Ovary (tissue), 9 donors: Measurements from ENCODE around the gene BDH2. TPM values are rescaled to one million over a fixed set of nuclear protein-coding genes. Genes with fewer than 3 reads are reported as not detected.

Source experiments
- DNase-seq, 5 donors: peaks; one replicate each; pipeline ENCODE4 v3.0.0-alpha.2; 2019 to 2020
- H3K27ac ChIP-seq, 2 donors: fragments of 200-600 bp; one replicate each; pipeline versions ENCODE4 v1.5.1 to v1.8.0; 2019 to 2022
- H3K27me3 ChIP-seq: fragments of 200-600 bp; one replicate; pipeline ENCODE4 v1.8.0; 2022
- H3K36me3 ChIP-seq: fragments of 200-600 bp; sonication (generic); one replicate; pipeline ENCODE4 v1.5.1; 2019
- H3K4me1 ChIP-seq: one replicate; pipeline ENCODE4 v1.8.1; 2013; ENCODE audit warnings: mild to moderate bottlenecking, moderate library complexity; ENCODE audit not compliant: insufficient read depth
- H3K4me3 ChIP-seq: fragments of 200-600 bp; sonication (generic); one replicate; pipeline ENCODE4 v1.5.1; 2017
- H3K9me3 ChIP-seq, 2 donors: fragments of 200-600 bp in 1 of 2; sonication (generic) in 1 of 2; one replicate each; pipeline versions ENCODE4 v1.5.1 to v1.8.1; 2013 to 2019; ENCODE audit warnings: mild to moderate bottlenecking in 1 of 2, moderate library complexity in 1 of 2
- CTCF ChIP-seq, 3 donors: fragments of 450-650 bp in 2 of 3; fragments of 200-600 bp in 1 of 3; IDR thresholded peaks; one replicate each; pipeline versions ENCODE4 v1.5.1 to v1.8.0; 2016 to 2022; ENCODE audit warnings: antibody characterized with exemption in 3 of 3, mild to moderate bottlenecking in 1 of 3
- EP300 ChIP-seq: sonication (generic); formaldehyde crosslinking; IDR thresholded peaks from one replicate; pipeline ENCODE4 v1.6.1; 2017; ENCODE audit warnings: antibody characterized with exemption
- POLR2A ChIP-seq: fragments of 450-650 bp; IDR thresholded peaks from one replicate; pipeline ENCODE4 v1.6.1; 2017; ENCODE audit warnings: antibody characterized with exemption, mild to moderate bottlenecking, moderate library complexity
- WGBS, 3 donors: extraction: QIAGEN DNeasy Blood & Tissue Kit in 1 of 3; methylation state at CpG; one replicate each; pipeline versions ENCODE4 v1.1.5 to v1.1.7; 2013 to 2017; 5-methylcytosine and 5-hydroxymethylcytosine counted together
- intact Hi-C, 4 donors: fragments of 100-400 bp; cut with DNase I; formaldehyde crosslinking; loops; one replicate each; pipeline versions ENCODE4 v1.11.0 to v1.15.1; 2022 to 2023
- polyA plus RNA-seq, 2 donors: library from polyadenylated mRNA; stranded (reverse); fragments of 200-250 nt in 1 of 2; fragments of 350-450 nt in 1 of 2; fragmentation: Illumina TruSeq in 1 of 2; extraction: RNeasy Lipid Tissue Mini Kit (QIAGEN cat#74804) in 1 of 2; gene quantifications; one replicate each; pipeline ENCODE4 v1.2.3, GENCODE V29; 2013 to 2014
- total RNA-seq, 7 donors: library from RNA; depleted of rRNA in 2 of 7; stranded (reverse); fragments of >200 nt in 2 of 7; fragmentation: NEBNext Ultra II Directional in 3 of 7; extraction: Animal tissue kit (Norgen Biotek cat#: 25700) in 3 of 7; gene quantifications; one replicate each; pipeline versions ENCODE4 v1.1.0 to v1.2.4, GENCODE V29; 2016 to 2023
- donor health status: DM: no; HTN: no; CAD: no; lungs with moderate emphysema.
- donor health status: DM: no; HTN: no; CAD: no.
- donor health status: Bipolar disorder and iron deficiency.
- donor health status: DM: yes; HTN: yes; CAD: no.
- donor health status: DM: no; HTN: no; CAD: no.
- donor health status: DM: yes; HTN: yes; CAD: no.

Gene BDH2
- total and polyA plus RNA-seq, 9 donors, result 42.2 to 92.6 (median 77.0) TPM

DNA sequence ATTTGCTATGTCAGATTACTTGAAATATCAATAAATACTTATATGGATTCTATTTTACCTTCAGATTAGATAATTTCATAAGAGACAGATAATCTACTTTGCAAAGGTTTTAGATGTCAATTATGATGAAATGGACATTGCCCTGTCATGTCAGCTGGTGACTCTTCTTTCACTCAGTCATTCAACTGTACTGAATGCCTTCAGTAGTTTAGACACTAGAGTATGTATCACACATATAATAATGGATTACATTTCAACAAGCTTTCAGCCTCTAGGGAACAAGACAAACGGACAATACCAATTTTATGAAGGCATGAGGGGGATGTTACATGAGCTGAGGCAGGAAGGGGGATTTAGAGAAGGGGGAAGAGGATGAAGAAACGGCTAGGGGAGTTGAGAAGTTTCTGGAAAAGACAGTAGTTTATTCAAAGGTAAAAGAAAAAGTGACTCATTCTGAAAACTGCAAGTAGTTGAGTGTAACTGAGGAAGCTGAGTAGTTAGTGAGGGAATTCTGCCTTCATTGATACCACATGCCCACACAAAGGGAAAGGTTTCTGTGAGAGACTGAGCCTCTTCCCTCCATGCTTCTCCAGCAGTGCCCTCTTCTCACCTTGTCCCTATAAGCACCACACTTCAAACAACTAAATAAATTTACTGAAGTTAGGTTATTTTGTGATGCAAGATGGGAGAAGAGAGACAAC, 48.7 kb downstream of the BDH2 start:
- Histone ChIP-seq H3K27ac (no peak overlapping the region), H3K9me3 (no peaks in the 10 kb centered on the region), H3K36me3 (no peaks in the 10 kb centered on the region), H3K4me3 (no peak overlapping the region), H3K27me3 (no peaks in the 10 kb centered on the region), H3K4me1 (no peaks in the 10 kb centered on the region)
- no peak for DNase-seq
- TF ChIP-seq POLR2A, result no peak
- TF ChIP-seq EP300, result no peak
- no peak for TF ChIP-seq CTCF (IDR thresholded peaks at IDR 0.05)
- intact Hi-C loops, result no loop called here
- 54 to 60% (median 57%) methylated on average over 2 of the region's 2 CpGs for WGBS, 3 donors

GRCh38 chr4:103046416-103047290, 53.0 kb downstream of the BDH2 start:
- 50 to 61% (median 55%) methylated on average over 5 of the region's 5 CpGs for WGBS, 3 donors

GRCh38 chr4:103044183-103044582, 55.5 kb downstream of the BDH2 start:
- DNase-seq, result no peak
- WGBS, 3 donors, result 87 to 97% (median 90%) methylated on average over 2 of the region's 2 CpGs
- no peak overlapping the region for H3K4me3 ChIP-seq
- intact Hi-C loops, result no loop called here
- no peaks in the 10 kb centered on the region for H3K4me1 ChIP-seq
- no peaks in the 10 kb centered on the region for H3K27me3 ChIP-seq
- no peak for TF ChIP-seq CTCF (IDR thresholded peaks at IDR 0.05)
- no peak for TF ChIP-seq EP300
- TF ChIP-seq POLR2A, result no peak
- no peaks in the 10 kb centered on the region for H3K9me3 ChIP-seq
- H3K27ac ChIP-seq, result no peak overlapping the region
- no peaks in the 10 kb centered on the region for H3K36me3 ChIP-seq

More at GRCh38 chr4:103046416-103047290, 53.0 kb downstream of the BDH2 start:
- Histone ChIP-seq H3K4me1 (no peaks in the 10 kb centered on the region), H3K9me3 (no peaks in the 10 kb centered on the region), H3K36me3 (no peaks in the 10 kb centered on the region), H3K4me3 (no peak overlapping the region), H3K27ac (no peak overlapping the region), H3K27me3 (no peaks in the 10 kb centered on the region)
- intact Hi-C loops, result no loop called here
- DNase-seq, result peak in 1 of 5 donors; percentile 24
- TF ChIP-seq CTCF (IDR thresholded peaks at IDR 0.05) (peak in 2 of 3 donors; percentile 23 to 24), EP300 (no peak), POLR2A (no peak)

DNA sequence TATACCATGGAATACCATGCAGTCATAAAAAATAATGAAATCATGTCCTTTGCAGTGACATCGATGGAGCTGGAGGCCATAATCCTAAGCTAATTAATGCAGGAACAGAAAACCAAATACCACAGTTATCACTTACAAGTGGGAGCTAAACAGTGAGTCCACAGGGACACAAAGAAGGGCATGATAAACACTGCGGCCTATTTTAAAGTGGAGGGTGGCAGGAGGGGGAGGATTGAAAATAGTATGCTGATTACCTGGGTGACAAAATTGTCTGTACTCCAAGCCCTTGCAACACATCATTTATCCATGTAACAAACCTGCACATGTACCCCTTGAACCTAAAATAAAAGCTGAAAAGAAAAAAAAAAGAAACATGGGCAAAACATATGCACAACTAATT, 63.5 kb downstream of the BDH2 start:
- H3K9me3 ChIP-seq, result no peaks in the 10 kb centered on the region
- TF ChIP-seq CTCF (IDR thresholded peaks at IDR 0.05) (no peak), POLR2A (no peak)
- no peaks in the 10 kb centered on the region for H3K36me3 ChIP-seq
- H3K4me3 ChIP-seq, result no peak overlapping the region
- no peak overlapping the region for H3K27ac ChIP-seq
- DNase-seq, result no peak
- intact Hi-C loops, result no loop called here
- H3K27me3 ChIP-seq, result no peaks in the 10 kb centered on the region
- no peaks in the 10 kb centered on the region for H3K4me1 ChIP-seq
- 95 to 96% (median 96%) methylated on average over 2 of the region's 2 CpGs for WGBS, 3 donors
